Suprapubic skin (tissue), 4 donors: ENCODE data around the gene GNPTAB. TPM values are rescaled to one million over a fixed set of nuclear protein-coding genes. Genes with fewer than 3 reads are reported as not detected.
"Not testable (repeated sequence)": the region's sequence is repeated elsewhere in the genome, so short reads cannot be mapped to it uniquely, and the experiment has no call there.

Source experiments
- DNase-seq, 2 donors: peaks; one replicate each; pipeline ENCODE4 v3.0.0-alpha.2; 2019; ENCODE audit warnings: low spot score in 2 of 2
- H3K27ac ChIP-seq: fragments of 200-600 bp; sonication (generic); one replicate; pipeline ENCODE4 v1.5.1; 2019
- H3K27me3 ChIP-seq: fragments of 200-600 bp; sonication (generic); one replicate; pipeline ENCODE4 v1.5.1; 2019
- H3K36me3 ChIP-seq: fragments of 200-600 bp; sonication (generic); one replicate; pipeline ENCODE4 v1.5.1; 2019
- H3K4me1 ChIP-seq: fragments of 200-600 bp; sonication (generic); one replicate; pipeline ENCODE4 v1.5.1; 2019
- H3K4me3 ChIP-seq: fragments of 200-600 bp; sonication (generic); one replicate; pipeline ENCODE4 v1.5.1; 2019; ENCODE audit warnings: mild to moderate bottlenecking
- H3K9me3 ChIP-seq: fragments of 200-600 bp; sonication (generic); one replicate; pipeline ENCODE4 v1.5.1; 2019
- CTCF ChIP-seq, 2 donors: fragments of 200-600 bp in 1 of 2; fragments of 450-650 bp in 1 of 2; sonication (generic) in 1 of 2; IDR thresholded peaks; one replicate each; pipeline ENCODE4 v1.5.1; 2016 to 2019; ENCODE audit warnings: antibody characterized with exemption in 2 of 2, mild to moderate bottlenecking in 1 of 2, moderate library complexity in 1 of 2
- EP300 ChIP-seq: sonication (generic); formaldehyde crosslinking; IDR thresholded peaks from one replicate; pipeline ENCODE4 v1.6.1; 2017; ENCODE audit warnings: antibody characterized with exemption
- POLR2A ChIP-seq, 2 donors: fragments of 450-650 bp; IDR thresholded peaks; one replicate each; pipeline ENCODE4 v1.6.1; 2017; ENCODE audit warnings: antibody characterized with exemption in 2 of 2, mild to moderate bottlenecking in 2 of 2, moderate library complexity in 2 of 2
- POLR2AphosphoS5 ChIP-seq, 3 donors: sonication (generic); formaldehyde crosslinking; IDR thresholded peaks; one replicate each; pipeline ENCODE4 v1.6.1; 2017; ENCODE audit warnings: antibody characterized with exemption in 3 of 3
- WGBS: methylation state at CpG from one replicate; pipeline ENCODE4 v1.1.5; 2018; 5-methylcytosine and 5-hydroxymethylcytosine counted together
- total RNA-seq, 4 donors: library from RNA; depleted of rRNA; stranded (reverse); fragments of >200 nt; gene quantifications; one replicate each; pipeline ENCODE4 v1.1.0, GENCODE V29; 2016

The GNPTAB gene
- total RNA-seq, 4 donors from 2014 or later = 25.0 to 68.2 (median 45.8) TPM

GRCh38 chr12:101863981-101864380 is 33.2 kb upstream of the GNPTAB start:
- Histone ChIP-seq H3K27me3 (no peaks in the 10 kb centered on the region), H3K4me3 (no peak overlapping the region)

DNA sequence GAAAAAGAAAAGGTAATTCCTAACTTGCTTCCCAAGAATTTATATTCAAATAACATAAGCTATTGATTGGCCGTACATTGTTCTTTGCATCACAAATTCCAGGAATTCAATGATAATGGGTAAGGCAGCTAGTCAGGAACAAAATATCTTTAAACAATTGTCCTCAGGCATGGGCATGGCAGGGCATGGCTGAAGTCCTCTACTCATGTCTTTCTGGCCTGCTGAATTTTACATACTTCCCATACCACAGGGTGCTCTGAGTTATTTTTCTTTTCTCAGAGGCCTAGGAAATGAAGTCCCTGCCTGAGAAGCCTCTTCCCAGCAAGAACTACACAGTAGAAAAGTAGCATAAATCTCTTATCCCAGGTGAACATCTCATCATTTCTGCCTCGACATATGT is 31.5 kb upstream of the GNPTAB start:
- no peaks in the 10 kb centered on the region for H3K27me3 ChIP-seq
- DNase-seq = no peak
- no peaks in the 10 kb centered on the region for H3K36me3 ChIP-seq
- WGBS = 93% methylated on average over 2 of the region's 2 CpGs
- no peak overlapping the region for H3K4me3 ChIP-seq
- no peak for TF ChIP-seq EP300
- no peak for TF ChIP-seq CTCF (IDR thresholded peaks at IDR 0.05)
- TF ChIP-seq POLR2A (IDR thresholded peaks at IDR 0.05) = no peak
- TF ChIP-seq POLR2AphosphoS5 (IDR thresholded peaks at IDR 0.05) = no peak
- H3K9me3 ChIP-seq = no peaks in the 10 kb centered on the region
- H3K4me1 ChIP-seq = peaks cover 9% of the 10 kb centered on the region
- H3K27ac ChIP-seq = no peak overlapping the region

More at GRCh38 chr12:101863981-101864380, 33.2 kb upstream of the GNPTAB start:
- Histone ChIP-seq H3K4me1 (peaks cover 6% of the 10 kb centered on the region), H3K36me3 (no peaks in the 10 kb centered on the region), H3K9me3 (no peaks in the 10 kb centered on the region), H3K27ac (no peak overlapping the region)
- TF ChIP-seq EP300 = no peak
- no peak for TF ChIP-seq POLR2AphosphoS5 (IDR thresholded peaks at IDR 0.05)
- TF ChIP-seq POLR2A (IDR thresholded peaks at IDR 0.05) = no peak
- TF ChIP-seq CTCF (IDR thresholded peaks at IDR 0.05) = no peak
- no peak for DNase-seq

DNA sequence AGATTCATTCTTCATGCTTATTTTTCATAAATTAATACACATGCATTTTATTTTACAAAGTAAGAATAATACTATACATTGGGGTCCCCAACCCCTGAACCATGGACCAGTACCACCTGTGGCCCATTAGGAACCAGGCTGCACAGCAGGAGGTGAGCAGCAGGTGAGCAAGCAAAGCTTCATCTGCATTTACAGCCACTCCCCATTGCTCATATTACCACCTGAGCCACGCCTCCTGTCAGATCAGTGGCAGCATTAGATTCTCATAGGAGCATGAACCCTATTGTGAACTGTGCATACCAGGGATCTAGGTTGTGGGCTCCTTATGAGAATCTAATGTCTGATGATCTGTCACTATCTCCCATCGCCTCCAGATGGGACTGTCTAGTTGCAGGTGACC is 30.9 kb upstream of the GNPTAB start:
- not testable (repeated sequence) for H3K9me3 ChIP-seq, DNase-seq, H3K27me3 ChIP-seq, H3K36me3 ChIP-seq, H3K4me3 ChIP-seq, H3K27ac ChIP-seq
- 72% methylated on average over 2 of the region's 2 CpGs for WGBS
- H3K4me1 ChIP-seq = peaks cover 15% of the 10 kb centered on the region

DNA sequence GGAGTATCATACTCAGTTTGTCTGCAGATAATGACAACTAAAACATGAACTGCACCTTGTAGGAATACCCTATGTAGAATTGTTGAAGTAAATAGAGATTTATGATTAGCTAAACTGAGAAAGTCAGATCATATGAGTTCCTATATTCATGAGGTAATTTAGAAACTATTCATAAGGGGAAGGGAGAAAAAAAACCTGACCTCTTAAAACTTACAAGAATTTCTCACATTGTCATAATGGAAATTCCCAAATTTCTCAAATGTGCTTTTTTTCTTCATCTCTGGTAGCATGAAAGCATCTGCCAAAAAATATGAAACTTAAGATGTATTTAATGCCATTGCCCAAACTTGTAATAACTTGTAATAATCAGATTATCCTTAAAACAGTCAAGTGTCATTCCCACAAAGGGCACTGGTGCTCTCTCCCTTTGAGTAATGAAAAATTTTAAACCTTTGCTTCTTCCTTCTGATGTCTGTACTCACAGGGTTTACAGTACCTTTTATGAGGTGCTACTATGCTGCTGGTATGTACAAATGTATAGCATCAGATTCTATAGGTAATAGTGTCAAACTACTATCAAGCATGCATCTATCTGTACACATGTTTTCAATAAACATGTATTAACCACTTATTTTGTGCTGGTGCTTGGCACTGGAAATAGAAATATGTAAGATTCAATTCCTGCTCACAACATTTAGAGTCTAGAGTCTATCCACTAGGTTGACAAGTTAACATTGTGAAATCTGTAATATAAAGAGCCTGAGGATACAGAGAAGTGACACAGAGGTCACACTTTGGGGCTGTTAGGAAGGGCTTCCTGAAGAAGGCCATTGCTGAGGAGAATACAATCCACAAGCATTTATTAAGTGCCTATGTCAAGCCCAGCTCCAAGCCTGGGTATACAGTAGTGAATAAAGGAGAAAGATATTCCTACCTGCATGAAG is 29.2 kb upstream of the GNPTAB start:
- no peak for TF ChIP-seq POLR2A (IDR thresholded peaks at IDR 0.05)
- TF ChIP-seq POLR2AphosphoS5 (IDR thresholded peaks at IDR 0.05) = no peak
- TF ChIP-seq CTCF (IDR thresholded peaks at IDR 0.05) = no peak
- no peak for TF ChIP-seq EP300
- Histone ChIP-seq H3K27ac (no peak overlapping the region), H3K27me3 (no peaks in the 10 kb centered on the region)

DNA sequence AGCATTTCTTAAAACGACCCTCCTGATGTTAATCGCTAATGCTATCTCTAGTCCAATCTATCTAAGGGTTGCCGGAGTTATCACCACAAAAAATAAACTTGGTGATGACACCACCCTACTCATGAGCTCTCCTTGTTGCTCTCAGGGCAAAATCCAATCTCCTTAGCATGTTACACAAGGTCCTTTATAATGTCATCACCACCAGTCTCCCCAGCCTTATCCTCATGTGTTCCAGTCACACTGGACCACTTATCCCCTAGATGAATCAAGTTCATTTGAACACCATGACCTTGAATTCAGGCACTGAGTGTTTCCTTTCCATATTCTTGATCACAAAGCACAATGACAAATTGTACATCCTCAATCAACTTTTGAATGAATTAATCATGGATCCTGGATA is 27.6 kb upstream of the GNPTAB start:
- 88% methylated on average over 3 of the region's 3 CpGs for WGBS
- Histone ChIP-seq H3K4me1 (peaks cover 28% of the 10 kb centered on the region), H3K36me3 (no peaks in the 10 kb centered on the region), H3K4me3 (no peak overlapping the region), H3K27me3 (no peaks in the 10 kb centered on the region), H3K9me3 (no peaks in the 10 kb centered on the region), H3K27ac (no peak overlapping the region)
- no peak for DNase-seq
- TF ChIP-seq CTCF (IDR thresholded peaks at IDR 0.05) (no peak), EP300 (no peak), POLR2A (IDR thresholded peaks at IDR 0.05) (no peak), POLR2AphosphoS5 (IDR thresholded peaks at IDR 0.05) (no peak)

More for the DNA sequence above, 29.2 kb upstream of the GNPTAB start:
- Histone ChIP-seq H3K4me1 (peaks cover 25% of the 10 kb centered on the region), H3K36me3 (no peaks in the 10 kb centered on the region), H3K4me3 (no peak overlapping the region), H3K9me3 (no peaks in the 10 kb centered on the region)
- no peak for DNase-seq
